BJ (cell line): ENCODE data around the gene FAM53A. TPM values are rescaled to one million over a fixed set of nuclear protein-coding genes. Genes with fewer than 3 reads are reported as not detected.

Experiments
- CTCF ChIA-PET: fragments of 350-600 bp; formaldehyde crosslinking; extraction: SDS; loops from one replicate; lab custom pipeline; 2021; ENCODE audit warnings: antibody characterized with exemption, inconsistent platforms; lab: Yijun Ruan, JAX
- POLR2A ChIA-PET: fragments of 300-600 bp; sonication (Branson Sonifier 250); formaldehyde crosslinking; extraction: SDS; loops from one replicate; lab custom pipeline; 2021; ENCODE audit warnings: antibody characterized with exemption; lab: Charles Lee
- DNase-seq: peaks from one replicate; pipeline ENCODE4 v3.0.0-alpha.2; 2011; ENCODE audit warnings: low read depth
- H3K27me3 ChIP-seq: 2 replicates; pipeline ENCODE4 v1.6.0; 2011; ENCODE audit warnings: low read length; ENCODE audit not compliant: control insufficient read depth, insufficient read depth
- H3K36me3 ChIP-seq: 2 replicates; pipeline ENCODE4 v1.5.1; 2011; ENCODE audit warnings: low read length; ENCODE audit not compliant: control insufficient read depth, insufficient read depth
- H3K4me3 ChIP-seq: 2 replicates; pipeline ENCODE4 v1.5.1; 2011; ENCODE audit warnings: low read depth, mild to moderate bottlenecking, control low read depth, low read length
- CTCF ChIP-seq: IDR thresholded peaks from 2 replicates; pipeline ENCODE4 v1.5.1; 2011; ENCODE audit warnings: low read depth, mild to moderate bottlenecking, control low read depth, inconsistent platforms, low read length, moderate library complexity; ENCODE audit not compliant: insufficient read depth
- polyA plus RNA-seq: library from polyadenylated mRNA; depleted of rRNA; stranded (reverse); fragments of >200 nt; gene quantifications from 2 replicates; pipeline ENCODE4 v1.2.3, GENCODE V29; 2011

FAM53A gene
- polyA plus RNA-seq, 1 experiment = 3.7 TPM

GRCh38 chr4:1720163-1720983 lies 36.3 kb upstream of the FAM53A start:
- Histone ChIP-seq H3K27me3 (no peaks in the 10 kb centered on the region), H3K4me3 (peak overlapping the region; percentile 82), H3K36me3 (peaks cover 18% of the 10 kb centered on the region)
- CTCF ChIA-PET = interaction anchor here (0.9 to 11.5 kb wide), 3 partner anchors 9 to 28 kb away, joined by 3 to 167 read pairs (median 13); no protein-coding TSS in a partner anchor
- no peak for DNase-seq
- POLR2A ChIA-PET = interaction anchor here (0.6 kb wide), 1 partner anchor 371 kb away, joined by 5 read pairs; no protein-coding TSS in a partner anchor
- no peak for TF ChIP-seq CTCF

GRCh38 chr4:1718095-1718850 lies 34.2 kb upstream of the FAM53A start:
- ChIA-PET POLR2A (no interaction called here), CTCF (interaction anchor here (1.1 to 11.5 kb wide), 2 partner anchors 10 to 26 kb away, joined by 3 to 167 read pairs; no protein-coding TSS in a partner anchor)
- Histone ChIP-seq H3K36me3 (peaks cover 16% of the 10 kb centered on the region), H3K27me3 (no peaks in the 10 kb centered on the region), H3K4me3 (no peak overlapping the region)
- no peak for TF ChIP-seq CTCF
- no peak for DNase-seq

- ChIA-PET CTCF (interaction anchor here (1.1 to 11.5 kb wide), 2 partner anchors 9 to 25 kb away, joined by 3 to 167 read pairs; no protein-coding TSS in a partner anchor), POLR2A (no interaction called here)
These were observed 33.3 kb upstream of the FAM53A start for GRCh38 chr4:1717129-1718094.

More at GRCh38 chr4:1717129-1718094, 33.3 kb upstream of the FAM53A start:
- Histone ChIP-seq H3K27me3 (no peaks in the 10 kb centered on the region), H3K4me3 (no peak overlapping the region), H3K36me3 (peaks cover 16% of the 10 kb centered on the region)
- TF ChIP-seq CTCF = no peak
- DNase-seq = no peak
